ENCODE results near the gene BSPRY.
"Not testable (repeated sequence)": the region's sequence is repeated elsewhere in the genome, so short reads cannot be mapped to it uniquely, and the experiment has no call there.

Gene BSPRY

GRCh38 chr9:113373256-113373655 lies 23.9 kb downstream of the BSPRY start:
- DNase-seq: no peak

- no peak for DNase-seq
Measured at GRCh38 chr9:113373676-113374392, 24.5 kb downstream of the BSPRY start.

- DNase-seq: no peak
Measured at GRCh38 chr9:113375057-113376023, 26.0 kb downstream of the BSPRY start.

GRCh38 chr9:113376634-113377567 lies 27.6 kb downstream of the BSPRY start, which contains the start of gene HDHD3:
Gene HDHD3 (minus strand): TSS chr9:113376986. CDS start chr9:113374354, 2,632 bp downstream.
- peak; percentile 93 for DNase-seq

- not testable (repeated sequence) for DNase-seq
Measured at GRCh38 chr9:113379094-113379828, 29.9 kb downstream of the BSPRY start.

DNA sequence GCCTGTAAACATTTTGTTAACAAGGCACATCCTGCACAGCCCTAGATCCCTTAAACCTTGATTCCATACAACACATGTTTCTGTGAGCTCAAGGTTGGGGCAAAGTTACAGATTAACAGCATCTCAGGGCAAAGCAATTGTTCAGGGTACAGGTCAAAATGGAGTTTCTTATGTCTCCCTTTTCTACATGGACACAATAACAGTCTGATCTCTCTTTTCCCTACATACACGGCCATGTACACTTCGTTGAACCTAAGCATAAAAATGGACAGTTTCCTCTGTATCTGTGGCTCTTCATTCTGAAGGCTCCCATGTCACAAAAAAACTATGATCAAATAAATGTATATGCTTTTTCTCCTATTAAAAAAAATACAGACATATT lies 30.5 kb downstream of the BSPRY start:
- DNase-seq: not testable (repeated sequence)

DNA sequence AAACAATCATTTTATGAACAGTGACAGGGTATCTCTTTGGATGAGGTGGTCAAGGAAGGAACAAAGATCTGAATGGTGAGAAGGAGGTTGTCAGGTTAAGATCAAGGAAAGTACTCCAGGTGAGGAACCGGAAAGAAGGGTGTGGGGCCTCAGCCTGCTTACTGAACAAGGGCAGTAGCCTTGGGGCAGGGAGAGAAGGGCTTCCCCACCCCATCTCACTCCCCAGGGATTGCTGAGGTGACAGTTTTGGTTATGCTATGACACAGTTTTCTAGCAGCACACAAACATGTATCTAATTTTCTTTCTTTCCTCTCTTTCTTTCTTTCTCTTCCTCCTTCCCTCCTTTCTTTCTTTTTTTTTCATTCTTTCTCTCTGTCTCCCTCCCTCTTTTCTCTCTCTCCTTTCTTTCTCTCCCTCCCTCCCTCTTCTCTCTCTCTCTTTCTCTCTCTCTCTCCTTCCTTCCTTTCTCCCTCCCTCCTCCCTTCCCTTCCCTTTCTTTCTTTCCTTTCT lies 31.6 kb downstream of the BSPRY start:
- no peak for DNase-seq

DNA sequence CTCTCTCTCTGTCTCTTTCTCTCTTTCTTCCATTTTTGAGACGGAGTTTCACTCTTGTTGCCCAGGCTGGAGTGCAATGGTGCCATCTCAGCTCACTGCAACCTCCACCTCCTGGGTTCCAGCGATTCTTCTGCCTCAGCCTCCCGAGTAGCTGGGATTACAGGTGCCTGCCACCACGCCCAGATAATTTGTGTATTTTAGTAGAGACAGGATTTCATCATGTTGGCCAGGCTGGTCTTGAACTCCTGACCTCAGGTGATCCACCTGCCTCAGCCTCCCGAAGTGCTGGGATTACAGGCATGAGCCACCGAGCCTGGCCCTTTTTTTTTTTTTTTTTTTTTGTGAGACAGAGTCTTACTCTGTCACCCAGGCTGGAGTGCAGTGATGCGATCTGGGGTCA lies 32.1 kb downstream of the BSPRY start:
- not testable (repeated sequence) for DNase-seq

DNA sequence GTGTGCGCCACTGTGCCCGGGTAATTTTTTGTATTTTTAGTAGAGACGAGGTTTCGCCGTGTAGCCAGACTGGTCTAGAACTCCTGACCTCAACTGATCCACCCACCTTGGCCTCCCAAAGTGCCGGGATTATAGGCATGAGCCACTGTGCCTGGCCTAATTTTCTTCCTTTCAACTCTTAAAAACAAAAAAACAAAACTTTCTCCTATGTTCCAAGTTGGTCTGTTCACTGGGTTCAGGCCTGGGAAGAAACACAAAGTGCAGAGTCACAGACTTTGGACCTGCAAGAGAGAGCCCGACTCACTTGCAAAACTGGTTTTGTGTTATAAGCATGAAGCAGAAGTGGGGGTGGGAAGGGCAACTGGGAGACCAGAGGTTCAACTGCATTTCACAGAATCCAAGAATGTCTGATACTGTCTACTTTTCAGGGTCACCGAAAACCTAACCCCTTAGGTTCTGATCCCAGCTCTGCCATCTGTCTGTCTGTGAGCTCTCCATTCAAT lies 32.6 kb downstream of the BSPRY start:
- peak; percentile 82 for DNase-seq

DNA sequence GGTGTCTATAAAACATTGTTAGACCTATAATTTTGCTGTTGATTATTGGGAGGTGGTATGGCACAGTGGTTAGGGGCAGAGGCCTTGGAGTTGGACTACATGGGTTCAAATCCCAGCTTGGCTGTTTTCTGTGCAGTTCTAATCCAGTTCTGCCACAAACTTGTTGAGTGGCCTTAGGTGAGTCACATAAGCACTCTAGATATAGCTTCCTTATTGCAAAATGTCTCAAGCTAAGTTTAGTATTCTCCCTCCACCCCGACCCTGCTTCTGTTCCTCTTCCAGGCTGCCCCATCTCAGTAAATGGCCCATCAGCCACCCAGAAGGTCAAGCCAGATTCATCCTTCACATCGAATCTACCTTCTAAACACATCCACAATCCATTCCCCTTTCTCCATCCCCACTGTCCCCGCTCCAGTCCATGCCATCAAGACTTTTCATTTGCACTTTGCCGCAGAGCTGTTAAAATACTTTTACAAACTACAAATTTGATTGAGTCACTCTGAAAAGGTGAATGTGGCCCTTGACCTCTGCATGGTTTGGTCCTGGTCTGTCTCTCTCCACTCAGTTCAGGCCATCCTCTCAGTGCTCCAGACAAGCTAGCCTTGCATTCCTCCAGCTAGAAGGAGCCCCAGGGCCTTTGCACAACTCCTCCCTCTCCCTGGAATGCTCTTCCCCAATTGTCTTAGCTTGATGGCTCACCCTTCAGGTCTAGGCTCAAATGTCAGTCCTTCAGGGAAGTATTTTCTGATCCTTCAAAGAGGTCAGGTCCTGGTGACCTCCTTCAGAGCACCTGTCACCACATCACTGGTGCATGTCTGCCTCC lies 37.4 kb downstream of the BSPRY start:
- peak; percentile 67 for DNase-seq

- DNase-seq: no peak
Measured at GRCh38 chr9:113387560-113388230, 38.4 kb downstream of the BSPRY start.

DNA sequence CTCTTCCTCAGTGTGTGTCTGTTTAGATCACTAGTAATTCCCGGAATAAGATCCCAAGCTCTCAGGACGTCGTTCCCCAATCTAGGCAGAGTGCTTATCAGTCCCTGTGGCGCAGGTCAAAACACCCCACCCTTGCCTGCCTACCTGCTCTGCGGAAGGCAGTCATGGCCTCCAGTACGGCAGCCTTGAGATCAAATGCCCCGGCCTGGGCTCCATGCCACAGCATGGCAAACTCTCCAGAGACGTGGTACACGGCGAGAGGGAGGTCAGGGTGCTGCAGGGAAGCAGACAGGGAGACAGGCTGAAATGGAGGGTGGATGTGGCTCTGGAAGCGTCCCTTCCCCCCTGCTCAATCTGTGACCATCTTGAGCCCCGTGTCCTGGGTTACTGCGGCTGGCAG lies 39.5 kb downstream of the BSPRY start:
- no peak for DNase-seq

DNA sequence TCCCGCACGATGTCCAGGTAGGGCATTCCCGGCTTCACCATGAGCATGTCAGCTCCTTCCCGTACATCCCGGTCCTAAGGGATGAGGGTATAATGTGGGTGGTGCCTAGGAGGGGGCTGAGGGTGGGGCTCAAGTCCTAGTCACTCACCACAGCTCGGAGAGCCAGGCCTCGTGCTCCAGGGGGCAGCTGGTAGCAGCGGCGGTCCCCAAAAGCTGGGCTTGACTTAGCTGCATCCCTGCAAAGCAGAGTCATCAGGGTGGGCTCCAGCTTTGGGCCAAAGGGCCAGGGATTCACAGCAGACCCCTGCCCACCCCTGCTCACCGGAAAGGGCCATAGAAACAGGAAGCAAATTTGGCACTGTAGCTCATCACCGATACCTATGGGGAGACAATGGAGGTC lies 40.1 kb downstream of the BSPRY start:
- no peak for DNase-seq

- DNase-seq: no peak
Measured at GRCh38 chr9:113390192-113390960, 41.0 kb downstream of the BSPRY start.

DNA sequence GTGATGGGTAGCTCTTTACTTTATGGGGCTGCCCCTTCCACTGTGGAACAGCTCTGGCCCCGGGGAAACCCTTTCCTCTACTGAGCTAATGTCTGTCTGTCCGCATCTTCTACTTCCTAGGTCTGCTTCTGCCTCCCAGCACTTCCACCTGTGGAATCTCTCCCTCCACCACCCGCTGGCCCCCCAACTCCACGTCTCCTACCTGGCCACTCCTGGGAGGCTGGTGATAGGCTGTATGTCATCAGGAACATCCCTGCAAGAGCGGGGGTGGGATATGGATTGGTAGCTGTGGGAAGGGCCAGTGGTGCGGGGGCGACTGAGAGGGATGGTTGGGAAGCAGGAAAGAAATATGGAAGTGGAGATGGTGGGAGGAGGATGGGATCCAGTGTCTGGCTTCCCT lies 42.6 kb downstream of the BSPRY start:
- no peak for DNase-seq

DNA sequence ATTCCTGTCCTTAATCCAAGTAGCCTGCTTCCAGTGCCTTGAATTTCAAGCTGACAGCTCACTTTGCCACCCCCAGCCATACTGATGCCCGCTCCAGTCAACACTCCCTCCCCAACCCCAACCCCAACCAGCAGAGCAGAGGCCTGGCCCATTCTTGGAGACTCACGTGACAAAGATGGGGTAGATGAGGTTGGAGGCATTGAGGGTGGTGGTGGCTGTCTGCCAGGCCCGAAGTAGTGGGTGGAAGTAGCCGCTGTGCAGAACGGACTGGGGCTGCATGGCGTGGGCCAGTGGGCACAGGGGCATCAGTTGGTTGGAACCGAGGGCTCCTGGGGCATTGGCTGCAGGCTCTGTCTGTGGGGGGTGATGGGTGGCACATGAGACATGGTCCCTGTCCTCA lies 43.9 kb downstream of the BSPRY start:
- no peak for DNase-seq

DNA sequence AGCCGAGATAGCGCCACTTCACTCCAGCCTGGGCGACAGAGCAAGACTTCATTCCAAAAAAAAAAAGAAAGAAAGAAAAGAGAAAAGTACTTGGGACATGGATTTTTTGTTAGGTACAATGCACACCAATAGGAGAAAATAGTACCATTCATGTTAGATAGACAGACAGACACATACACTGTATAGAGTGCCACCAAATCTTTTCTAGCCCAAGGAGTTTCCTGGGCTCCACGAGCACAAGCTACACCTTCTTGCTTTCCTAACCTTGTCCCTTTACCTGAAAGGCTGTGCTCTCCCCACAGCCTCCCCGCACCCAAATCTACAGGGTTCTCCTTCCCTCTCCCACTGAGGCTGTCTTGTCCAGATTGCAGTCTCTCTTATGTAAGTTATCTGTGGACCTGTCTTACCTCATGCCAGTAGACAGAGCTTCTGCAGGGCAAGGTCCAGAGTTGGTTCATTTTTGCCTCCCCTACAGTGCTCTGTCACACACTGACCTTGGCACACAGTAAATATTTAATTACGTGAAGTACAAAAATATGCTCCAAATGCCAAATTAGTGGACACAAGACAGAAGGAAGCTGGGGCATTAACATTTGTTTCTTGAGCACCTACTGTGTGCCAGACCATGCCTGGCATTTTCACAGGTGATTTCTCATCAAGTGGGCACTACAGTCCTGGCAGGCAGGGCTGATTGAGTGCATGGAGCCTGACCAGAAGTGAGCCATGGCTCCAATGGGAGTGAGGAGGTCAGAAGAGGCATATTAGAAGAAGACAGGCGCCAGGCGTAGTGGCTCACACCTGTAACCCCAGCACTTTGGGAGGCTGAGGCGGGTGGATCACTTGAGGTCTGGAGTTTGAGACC lies 45.9 kb downstream of the BSPRY start:
- no peak for DNase-seq

GRCh38 chr9:113397203-113397631 lies 47.9 kb downstream of the BSPRY start:
- peak; percentile 72 for DNase-seq

All from islet precursor cell (in vitro differentiated cells).